Astrocyte of the cerebellum (primary cell): ENCODE results near the gene SDK2.
"Not testable (repeated sequence)": the region's sequence is repeated elsewhere in the genome, so short reads cannot be mapped to it uniquely, and the experiment has no call there.

Source experiments
- DNase-seq: peaks from one replicate; pipeline ENCODE4 v3.0.0-alpha.2; 2011; ENCODE audit warnings: low read depth
- H3K4me3 ChIP-seq: 2 replicates; pipeline ENCODE4 v1.5.1; 2011; ENCODE audit warnings: mild to moderate bottlenecking, low read depth, low read length, moderate library complexity
- CTCF ChIP-seq: IDR thresholded peaks from 2 replicates; pipeline ENCODE4 v1.5.1; 2012; ENCODE audit warnings: low read length, low read depth, moderate library complexity, mild to moderate bottlenecking; ENCODE audit errors: missing control alignments
- in situ Hi-C: cut with HindIII; loops from 2 replicates; pipeline ENCODE4 v1.10.0; 2017; ENCODE audit warnings: low sequenced_read_pairs

Gene SDK2

GRCh38 chr17:73369817-73370490 lies 274.3 kb downstream of the SDK2 start:
- H3K4me3 ChIP-seq, in situ Hi-C loops: not testable (repeated sequence)
- TF ChIP-seq CTCF: peak; percentile 72
- DNase-seq: peak; percentile 52

GRCh38 chr17:73369111-73369521 lies 275.1 kb downstream of the SDK2 start:
- H3K4me3 ChIP-seq: no peak overlapping the region
- DNase-seq: no peak
- in situ Hi-C loops: no loop called here
- TF ChIP-seq CTCF: no peak

GRCh38 chr17:73368085-73368631 lies 276.1 kb downstream of the SDK2 start:
- no peak overlapping the region for H3K4me3 ChIP-seq
- DNase-seq: no peak
- TF ChIP-seq CTCF: no peak
- in situ Hi-C loops: no loop called here

- in situ Hi-C loops: no loop called here
- TF ChIP-seq CTCF: no peak
- H3K4me3 ChIP-seq: no peak overlapping the region
- DNase-seq: no peak
Measured at GRCh38 chr17:73365906-73366623, 278.2 kb downstream of the SDK2 start.

GRCh38 chr17:73365301-73365874 lies 278.9 kb downstream of the SDK2 start:
- DNase-seq: no peak
- H3K4me3 ChIP-seq: no peak overlapping the region
- TF ChIP-seq CTCF: no peak
- in situ Hi-C loops: no loop called here

GRCh38 chr17:73364155-73364522 lies 280.1 kb downstream of the SDK2 start:
- DNase-seq: no peak
- H3K4me3 ChIP-seq: no peak overlapping the region
- TF ChIP-seq CTCF: no peak
- in situ Hi-C loops: no loop called here
